Measurements from ENCODE around the gene MPND. TPM values are rescaled to one million over a fixed set of nuclear protein-coding genes. Genes with fewer than 3 reads are reported as not detected.

The MPND gene, protein sequence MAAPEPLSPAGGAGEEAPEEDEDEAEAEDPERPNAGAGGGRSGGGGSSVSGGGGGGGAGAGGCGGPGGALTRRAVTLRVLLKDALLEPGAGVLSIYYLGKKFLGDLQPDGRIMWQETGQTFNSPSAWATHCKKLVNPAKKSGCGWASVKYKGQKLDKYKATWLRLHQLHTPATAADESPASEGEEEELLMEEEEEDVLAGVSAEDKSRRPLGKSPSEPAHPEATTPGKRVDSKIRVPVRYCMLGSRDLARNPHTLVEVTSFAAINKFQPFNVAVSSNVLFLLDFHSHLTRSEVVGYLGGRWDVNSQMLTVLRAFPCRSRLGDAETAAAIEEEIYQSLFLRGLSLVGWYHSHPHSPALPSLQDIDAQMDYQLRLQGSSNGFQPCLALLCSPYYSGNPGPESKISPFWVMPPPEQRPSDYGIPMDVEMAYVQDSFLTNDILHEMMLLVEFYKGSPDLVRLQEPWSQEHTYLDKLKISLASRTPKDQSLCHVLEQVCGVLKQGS
- 5.7 TPM for total RNA-seq

DNA sequence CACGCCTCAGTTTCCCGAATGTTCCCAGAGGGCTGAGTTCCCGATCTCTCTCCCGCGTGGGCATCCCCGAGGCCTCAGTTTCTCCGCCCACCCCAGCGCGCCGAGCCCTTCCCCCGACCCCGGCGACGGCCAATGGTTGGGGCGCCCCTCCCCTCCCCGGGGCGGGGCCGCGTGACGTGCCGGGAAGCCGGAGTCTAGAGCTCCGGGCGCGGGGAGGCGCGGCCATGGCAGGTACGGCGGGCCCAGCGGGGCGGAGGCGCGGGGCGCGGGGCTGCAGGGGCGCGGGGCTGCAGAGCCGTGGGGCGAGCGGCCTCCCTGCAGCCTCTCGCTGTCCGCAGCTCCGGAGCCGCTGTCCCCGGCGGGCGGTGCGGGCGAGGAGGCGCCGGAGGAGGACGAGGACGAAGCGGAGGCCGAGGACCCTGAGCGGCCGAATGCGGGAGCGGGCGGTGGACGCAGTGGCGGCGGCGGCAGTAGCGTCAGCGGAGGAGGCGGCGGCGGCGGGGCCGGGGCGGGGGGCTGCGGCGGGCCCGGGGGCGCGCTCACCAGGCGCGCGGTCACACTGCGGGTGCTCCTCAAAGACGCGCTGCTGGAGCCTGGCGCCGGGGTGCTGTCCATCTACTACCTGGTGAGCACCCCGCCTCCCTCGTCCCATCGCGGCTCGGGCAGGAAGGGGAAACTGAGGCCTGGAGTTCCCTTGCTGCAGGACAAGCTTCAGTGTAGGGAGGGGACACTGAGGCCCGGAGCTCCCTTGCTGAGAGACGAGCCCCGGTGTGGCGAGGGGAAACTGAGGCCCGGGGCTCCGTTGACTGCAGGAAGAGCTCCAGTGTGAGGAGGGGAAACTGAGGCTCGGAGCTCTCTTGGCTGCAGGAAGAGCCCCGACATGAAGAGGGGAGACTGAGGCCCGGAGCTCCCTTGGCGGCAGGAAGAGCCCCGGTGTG is at the start of gene MPND:
TSS of gene MPND (plus strand) at position 193 of the 938 bp plus-strand sequence. CDS start at position 225, 32 bp downstream.
- no peaks in the 10 kb centered on the region for H3K9me3 ChIP-seq (ENCODE audit: control insufficient read depth in 3 of 3, low read length in 3 of 3)
- H3K36me3 ChIP-seq (ENCODE audit: control insufficient read depth in 3 of 3, insufficient read depth in 3 of 3, low read length in 3 of 3), result peaks cover 0 to 4% (median 4%) of the 10 kb centered on the region in 3 donors
- no peaks in the 10 kb centered on the region for H3K27me3 ChIP-seq (ENCODE audit: control insufficient read depth in 3 of 3, insufficient read depth in 3 of 3, low read length in 3 of 3)
- H3K27ac ChIP-seq (ENCODE audit: low read depth, low read length), result peak within 1 kb of the TSS; percentile 90
- H3K4me3 ChIP-seq (ENCODE audit: low read length in 3 of 3), result peak within 1 kb of the TSS; percentile 89 to 97 (median 94)
- peaks cover 18 to 23% (median 20%) of the 10 kb centered on the region in 3 donors for H3K4me1 ChIP-seq (ENCODE audit: control insufficient read depth in 3 of 3, insufficient read depth in 3 of 3, low read length in 3 of 3)
- peak within 1 kb of the TSS; percentile 80 to 95 (median 88) for H3K9ac ChIP-seq (ENCODE audit: low read depth in 1 of 3, low read length in 3 of 3)

DNA sequence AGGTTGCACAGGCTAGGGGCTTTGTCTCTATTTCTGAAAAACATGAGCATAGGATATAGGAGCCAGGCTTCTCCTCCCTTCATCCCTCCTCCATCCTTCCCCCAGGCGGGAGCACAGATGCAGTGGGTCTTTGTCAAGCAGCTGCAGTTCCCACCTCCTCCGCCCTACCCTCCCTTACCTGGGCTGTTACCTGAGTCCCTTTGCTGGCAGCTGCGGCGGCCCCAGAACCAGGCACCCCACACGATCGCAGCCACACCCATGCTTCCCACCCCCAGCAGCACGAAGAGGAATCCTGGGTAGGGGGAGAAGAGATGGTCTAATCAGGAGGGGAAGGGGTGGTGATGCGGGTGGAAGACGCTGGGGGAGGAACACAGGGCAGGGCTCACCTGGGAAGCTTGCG is 49.0 kb upstream of the MPND start:
- H3K9me3 ChIP-seq (ENCODE audit: control insufficient read depth in 3 of 3, low read length in 3 of 3), result no peaks in the 10 kb centered on the region
- H3K9ac ChIP-seq (ENCODE audit: low read depth in 1 of 3, low read length in 3 of 3), result no peak overlapping the region
- no peak overlapping the region for H3K4me3 ChIP-seq (ENCODE audit: low read length in 3 of 3)
- peaks cover 21 to 24% (median 24%) of the 10 kb centered on the region in 3 donors for H3K27me3 ChIP-seq (ENCODE audit: control insufficient read depth in 3 of 3, insufficient read depth in 3 of 3, low read length in 3 of 3)
- H3K36me3 ChIP-seq (ENCODE audit: control insufficient read depth in 3 of 3, insufficient read depth in 3 of 3, low read length in 3 of 3), result no peaks in the 10 kb centered on the region
- H3K4me1 ChIP-seq (ENCODE audit: control insufficient read depth in 3 of 3, insufficient read depth in 3 of 3, low read length in 3 of 3), result no peaks in the 10 kb centered on the region
- no peak overlapping the region for H3K27ac ChIP-seq (ENCODE audit: low read depth, low read length)

DNA sequence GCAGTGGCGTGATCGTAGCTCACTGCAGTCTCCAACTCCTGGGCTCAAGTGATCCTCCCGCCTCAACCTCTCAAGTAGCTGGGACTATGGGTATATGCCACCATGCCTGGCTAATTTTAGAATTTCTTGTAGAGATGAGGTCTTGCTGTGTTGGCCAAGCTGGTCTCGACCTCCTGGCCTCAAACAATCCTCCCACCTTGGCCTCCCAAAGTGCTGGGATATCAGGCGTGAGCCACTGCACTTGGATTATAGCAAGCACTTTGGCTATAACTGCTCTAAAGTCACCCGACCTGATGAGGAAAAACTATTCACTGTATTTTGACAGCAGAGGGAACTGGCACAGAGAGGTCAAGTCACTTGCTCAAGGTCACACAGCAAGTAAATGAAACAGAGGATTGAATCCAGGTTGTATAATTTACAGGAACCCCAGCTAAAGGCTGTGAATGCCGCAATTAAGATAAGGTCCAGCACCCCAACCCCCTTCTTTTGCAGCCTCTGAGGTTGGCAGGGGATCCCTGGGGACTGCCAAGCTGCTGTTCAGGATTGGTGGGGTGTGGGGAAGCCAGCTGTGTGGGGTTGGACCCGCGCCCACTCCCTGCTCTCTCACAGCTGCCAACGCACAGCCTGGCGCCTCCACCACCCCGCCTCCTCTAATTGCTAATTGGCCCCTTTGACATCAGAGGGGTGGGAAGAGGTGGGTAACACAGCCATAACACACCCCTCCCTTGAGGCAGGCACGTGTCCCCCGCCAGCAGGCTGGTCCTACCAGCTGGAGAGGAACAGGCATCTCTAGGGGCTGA is 47.2 kb upstream of the MPND start:
- H3K27me3 ChIP-seq (ENCODE audit: control insufficient read depth in 3 of 3, insufficient read depth in 3 of 3, low read length in 3 of 3), result peaks cover 20 to 21% (median 21%) of the 10 kb centered on the region in 3 donors

DNA sequence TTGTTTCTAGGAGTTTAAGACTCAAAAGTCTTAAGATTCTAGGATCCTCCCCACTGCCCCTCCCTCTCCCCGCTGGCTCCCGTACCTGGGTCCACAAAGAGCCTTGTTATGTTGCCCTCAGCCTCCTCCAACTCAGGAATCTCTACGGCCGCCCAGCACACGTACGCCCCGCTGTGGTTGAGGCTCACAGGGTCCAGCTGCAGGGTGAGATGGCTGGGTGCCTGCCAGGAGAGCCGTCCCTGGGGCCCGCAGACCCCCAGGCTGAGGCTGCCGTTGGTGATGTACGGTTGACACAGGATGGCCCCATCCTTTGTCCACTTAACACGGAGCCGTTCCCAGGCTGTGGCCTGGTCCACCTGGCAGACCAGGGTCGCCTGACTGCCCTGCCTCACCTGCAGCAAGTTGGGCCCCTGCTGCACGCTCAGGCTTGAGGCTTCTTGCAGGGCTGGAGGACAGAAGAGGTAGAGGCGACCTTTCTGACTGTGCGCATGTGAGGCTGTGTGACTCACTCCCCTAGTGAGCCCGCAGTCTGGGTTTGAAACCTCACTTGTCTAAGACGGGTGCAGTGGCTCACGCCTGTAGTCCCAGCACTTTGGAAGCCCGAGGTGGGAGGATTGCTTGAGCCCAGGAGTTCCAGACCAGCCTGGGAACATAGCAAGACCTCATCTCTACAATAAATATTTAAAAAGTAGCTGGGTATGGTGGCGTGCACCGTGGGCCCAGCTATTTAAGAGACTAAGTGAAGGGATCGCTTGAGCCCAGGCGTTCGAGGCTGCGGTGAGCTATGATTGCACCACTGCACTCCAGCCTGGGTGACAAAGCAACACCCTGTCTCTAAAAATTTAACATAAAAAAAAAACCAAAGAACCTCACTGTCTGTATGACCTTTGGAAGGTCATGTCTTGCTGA is 45.2 kb upstream of the MPND start:
- H3K9ac ChIP-seq (ENCODE audit: low read depth in 1 of 3, low read length in 3 of 3), result no peak overlapping the region
- no peak overlapping the region for H3K27ac ChIP-seq (ENCODE audit: low read depth, low read length)
- no peak overlapping the region for H3K4me3 ChIP-seq (ENCODE audit: low read length in 3 of 3)
- H3K27me3 ChIP-seq (ENCODE audit: control insufficient read depth in 3 of 3, insufficient read depth in 3 of 3, low read length in 3 of 3), result peaks cover 16 to 24% (median 21%) of the 10 kb centered on the region in 3 donors
- H3K9me3 ChIP-seq (ENCODE audit: control insufficient read depth in 3 of 3, low read length in 3 of 3), result no peaks in the 10 kb centered on the region
- H3K4me1 ChIP-seq (ENCODE audit: control insufficient read depth in 3 of 3, insufficient read depth in 3 of 3, low read length in 3 of 3), result no peaks in the 10 kb centered on the region
- H3K36me3 ChIP-seq (ENCODE audit: control insufficient read depth in 3 of 3, insufficient read depth in 3 of 3, low read length in 3 of 3), result no peaks in the 10 kb centered on the region

More for the DNA sequence above, 47.2 kb upstream of the MPND start:
- H3K36me3 ChIP-seq (ENCODE audit: control insufficient read depth in 3 of 3, insufficient read depth in 3 of 3, low read length in 3 of 3), result no peaks in the 10 kb centered on the region
- no peaks in the 10 kb centered on the region for H3K9me3 ChIP-seq (ENCODE audit: control insufficient read depth in 3 of 3, low read length in 3 of 3)
- H3K4me1 ChIP-seq (ENCODE audit: control insufficient read depth in 3 of 3, insufficient read depth in 3 of 3, low read length in 3 of 3), result no peaks in the 10 kb centered on the region
- H3K27ac ChIP-seq (ENCODE audit: low read depth, low read length), result no peak overlapping the region
- no peak overlapping the region for H3K9ac ChIP-seq (ENCODE audit: low read depth in 1 of 3, low read length in 3 of 3)
- H3K4me3 ChIP-seq (ENCODE audit: low read length in 3 of 3), result no peak overlapping the region

DNA sequence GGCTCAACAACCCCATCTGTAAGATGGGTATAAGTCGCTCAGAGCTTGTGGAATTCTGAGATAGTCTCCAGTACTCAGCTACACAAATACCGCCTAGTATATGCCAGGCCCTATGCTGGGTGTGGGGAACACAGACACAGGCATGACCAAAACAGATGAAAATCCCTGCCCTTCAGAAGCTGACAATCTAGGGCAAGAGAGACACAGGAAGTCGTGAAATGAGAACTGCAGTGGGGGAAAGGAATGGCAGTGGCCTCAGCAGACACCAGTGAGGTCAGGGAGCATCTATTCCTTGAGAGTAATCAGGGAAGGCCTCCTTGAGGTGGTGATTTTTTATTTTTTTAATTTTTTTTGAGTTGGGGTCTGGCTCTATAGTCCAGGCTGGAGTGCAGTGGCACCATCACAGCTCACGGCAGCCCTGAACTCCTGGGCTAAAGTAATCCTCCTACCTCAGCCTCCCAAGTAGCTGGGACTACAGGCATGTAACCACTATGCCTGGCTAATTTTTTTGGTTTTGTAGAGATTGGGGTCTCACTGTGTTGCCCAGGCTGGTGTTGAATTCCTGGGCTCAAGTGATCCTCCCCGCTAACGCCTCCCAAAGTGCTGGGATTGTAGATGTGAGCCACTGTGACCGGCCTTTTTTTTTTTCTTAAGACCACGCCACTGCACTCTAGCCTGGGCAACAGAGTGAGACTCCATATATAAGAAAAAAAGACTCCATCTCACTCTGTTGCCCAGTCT is 44.4 kb upstream of the MPND start:
- H3K36me3 ChIP-seq (ENCODE audit: control insufficient read depth in 3 of 3, insufficient read depth in 3 of 3, low read length in 3 of 3), result no peaks in the 10 kb centered on the region
- H3K4me1 ChIP-seq (ENCODE audit: control insufficient read depth in 3 of 3, insufficient read depth in 3 of 3, low read length in 3 of 3), result no peaks in the 10 kb centered on the region
- H3K9ac ChIP-seq (ENCODE audit: low read depth in 1 of 3, low read length in 3 of 3), result no peak overlapping the region
- H3K4me3 ChIP-seq (ENCODE audit: low read length in 3 of 3), result no peak overlapping the region
- no peaks in the 10 kb centered on the region for H3K9me3 ChIP-seq (ENCODE audit: control insufficient read depth in 3 of 3, low read length in 3 of 3)
- H3K27ac ChIP-seq (ENCODE audit: low read depth, low read length), result no peak overlapping the region
- H3K27me3 ChIP-seq (ENCODE audit: control insufficient read depth in 3 of 3, insufficient read depth in 3 of 3, low read length in 3 of 3), result peaks cover 20 to 27% (median 25%) of the 10 kb centered on the region in 3 donors

DNA sequence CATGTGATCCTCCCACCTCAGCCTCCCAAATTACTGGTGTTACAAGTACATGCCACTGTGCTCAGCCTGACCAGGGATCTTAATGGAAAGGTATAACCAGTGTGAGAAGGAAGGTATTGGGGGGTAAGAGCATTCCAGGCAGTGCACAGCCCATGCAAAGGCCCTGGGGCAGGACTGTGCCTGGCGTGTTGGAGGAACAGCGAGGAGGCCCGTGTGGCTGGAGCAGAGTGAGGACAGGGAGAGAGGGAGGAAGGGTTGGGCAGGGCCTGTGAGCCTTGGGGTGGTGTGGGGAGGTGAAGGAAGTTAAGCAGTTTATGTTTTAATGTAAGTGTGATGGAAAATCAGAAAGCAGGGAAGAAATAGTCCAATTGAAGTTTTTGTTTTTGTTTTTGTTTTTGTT is 42.8 kb upstream of the MPND start:
- Histone ChIP-seq H3K4me3 (ENCODE audit: low read length in 3 of 3) (no peak overlapping the region), H3K27ac (ENCODE audit: low read depth, low read length) (no peak overlapping the region), H3K9ac (ENCODE audit: low read depth in 1 of 3, low read length in 3 of 3) (no peak overlapping the region), H3K9me3 (ENCODE audit: control insufficient read depth in 3 of 3, low read length in 3 of 3) (no peaks in the 10 kb centered on the region), H3K4me1 (ENCODE audit: control insufficient read depth in 3 of 3, insufficient read depth in 3 of 3, low read length in 3 of 3) (no peaks in the 10 kb centered on the region), H3K36me3 (ENCODE audit: control insufficient read depth in 3 of 3, insufficient read depth in 3 of 3, low read length in 3 of 3) (no peaks in the 10 kb centered on the region), H3K27me3 (ENCODE audit: control insufficient read depth in 3 of 3, insufficient read depth in 3 of 3, low read length in 3 of 3) (peaks cover 23 to 29% (median 24%) of the 10 kb centered on the region in 3 donors)

DNA sequence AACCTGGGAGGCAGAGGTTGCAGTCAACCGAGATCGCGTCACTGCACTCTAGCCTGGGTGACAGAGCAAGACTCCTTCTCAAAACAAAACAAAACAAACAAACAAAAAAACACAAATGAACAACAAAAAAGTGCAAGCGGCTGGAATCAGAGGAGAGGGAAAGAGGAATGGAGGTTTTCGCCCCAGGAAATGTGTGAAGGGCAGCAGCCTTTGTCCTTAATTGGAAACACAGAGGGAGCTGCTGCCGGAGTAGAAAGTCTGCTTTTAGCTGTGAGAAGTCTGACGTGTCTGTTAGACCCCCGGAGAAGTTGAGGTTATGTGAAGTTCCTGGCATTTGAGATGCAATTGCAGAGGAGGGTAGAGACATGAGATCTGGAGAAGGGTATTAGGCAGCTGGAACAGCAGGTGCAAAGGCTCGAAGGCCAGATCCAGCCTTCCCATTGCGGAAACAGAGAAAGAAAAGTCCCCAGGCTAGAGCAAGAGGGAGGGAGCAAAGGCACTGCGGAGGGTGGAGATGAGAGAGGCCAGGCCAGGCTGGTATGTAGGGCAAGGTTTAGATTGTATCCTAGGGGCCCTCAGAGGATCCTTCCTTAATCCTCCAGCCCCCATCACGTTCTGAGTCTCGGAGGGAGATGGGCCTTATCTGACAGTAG is 41.6 kb upstream of the MPND start:
- no peaks in the 10 kb centered on the region for H3K4me1 ChIP-seq (ENCODE audit: control insufficient read depth in 3 of 3, insufficient read depth in 3 of 3, low read length in 3 of 3)
- no peak overlapping the region for H3K9ac ChIP-seq (ENCODE audit: low read depth in 1 of 3, low read length in 3 of 3)
- no peak overlapping the region for H3K27ac ChIP-seq (ENCODE audit: low read depth, low read length)
- no peak overlapping the region for H3K4me3 ChIP-seq (ENCODE audit: low read length in 3 of 3)
- no peaks in the 10 kb centered on the region for H3K36me3 ChIP-seq (ENCODE audit: control insufficient read depth in 3 of 3, insufficient read depth in 3 of 3, low read length in 3 of 3)
- H3K27me3 ChIP-seq (ENCODE audit: control insufficient read depth in 3 of 3, insufficient read depth in 3 of 3, low read length in 3 of 3), result peaks cover 17 to 27% (median 22%) of the 10 kb centered on the region in 3 donors
- no peaks in the 10 kb centered on the region for H3K9me3 ChIP-seq (ENCODE audit: control insufficient read depth in 3 of 3, low read length in 3 of 3)

DNA sequence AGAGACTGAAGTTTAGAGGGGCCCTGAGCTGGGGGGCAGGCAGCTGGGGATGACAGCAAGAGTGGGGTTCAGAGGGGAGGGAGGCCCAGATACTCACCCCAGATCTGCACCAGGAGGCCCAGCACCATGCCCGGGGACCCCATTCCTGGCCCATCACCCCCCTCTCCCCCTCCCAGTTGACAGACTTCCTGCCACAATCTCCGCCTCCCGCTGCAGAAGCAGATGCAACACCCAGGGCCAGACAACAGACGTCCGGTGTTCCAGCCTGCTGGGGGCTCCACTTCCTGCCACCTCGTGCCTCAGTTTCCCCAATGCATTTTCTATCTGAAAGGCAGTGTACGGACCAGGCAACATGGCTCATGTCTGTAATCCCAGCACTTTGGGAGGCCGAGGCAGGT is 41.1 kb upstream of the MPND start, which contains the start of gene TMIGD2:
TSS of gene TMIGD2 (minus strand) at position 147 of the 398 bp plus-strand sequence. CDS start at position 143, 4 bp downstream.
- Histone ChIP-seq H3K4me3 (ENCODE audit: low read length in 3 of 3) (no peak within 1 kb of the TSS), H3K9ac (ENCODE audit: low read depth in 1 of 3, low read length in 3 of 3) (no peak within 1 kb of the TSS), H3K9me3 (ENCODE audit: control insufficient read depth in 3 of 3, low read length in 3 of 3) (no peaks in the 10 kb centered on the region), H3K27me3 (ENCODE audit: control insufficient read depth in 3 of 3, insufficient read depth in 3 of 3, low read length in 3 of 3) (peaks cover 17 to 28% (median 23%) of the 10 kb centered on the region in 3 donors), H3K4me1 (ENCODE audit: control insufficient read depth in 3 of 3, insufficient read depth in 3 of 3, low read length in 3 of 3) (no peaks in the 10 kb centered on the region), H3K27ac (ENCODE audit: low read depth, low read length) (no peak within 1 kb of the TSS), H3K36me3 (ENCODE audit: control insufficient read depth in 3 of 3, insufficient read depth in 3 of 3, low read length in 3 of 3) (no peaks in the 10 kb centered on the region)

Data from skeletal muscle tissue (tissue), 4 donors.